GM19372 (cell line): ENCODE measurements around the gene JAKMIP3.

Source experiments
- ATAC-seq: cut with Tn5 transposase; IDR thresholded peaks from one replicate; pipeline ENCODE4 v1.9.1; 2021; ENCODE audit warnings: mild to moderate bottlenecking, low read depth, moderate library complexity; ENCODE audit not compliant: unreplicated experiment

The JAKMIP3 gene

GRCh38 chr10:132107949-132108877, 42.5 kb downstream of the JAKMIP3 start:
- no peak for ATAC-seq

GRCh38 chr10:132109341-132110110, 43.8 kb downstream of the JAKMIP3 start:
- ATAC-seq: no peak

GRCh38 chr10:132110111-132110521, 44.4 kb downstream of the JAKMIP3 start:
- ATAC-seq: no peak

- ATAC-seq: no peak
Measured at GRCh38 chr10:132110713-132111112, 45.0 kb downstream of the JAKMIP3 start.

- no peak for ATAC-seq
Measured at GRCh38 chr10:132111121-132111731, 45.5 kb downstream of the JAKMIP3 start.

- ATAC-seq: no peak
Measured at GRCh38 chr10:132111871-132112341, 46.2 kb downstream of the JAKMIP3 start.

GRCh38 chr10:132112611-132113010, 46.9 kb downstream of the JAKMIP3 start:
- ATAC-seq: no peak

GRCh38 chr10:132113206-132113605, 47.5 kb downstream of the JAKMIP3 start:
- no peak for ATAC-seq

- ATAC-seq: no peak
Measured at GRCh38 chr10:132113766-132114365, 48.1 kb downstream of the JAKMIP3 start.

GRCh38 chr10:132114953-132115520, 49.3 kb downstream of the JAKMIP3 start:
- ATAC-seq: no peak
